CD4-positive, alpha-beta T cell (primary cell): ENCODE measurements around the gene CMSS1. TPM values are rescaled to one million over a fixed set of nuclear protein-coding genes. Genes with fewer than 3 reads are reported as not detected.

Source experiments
- ATAC-seq: fragments of 200-7000 bp; cut with Tn5 transposase; one replicate; pipeline ENCODE4 v1.10.0; 2022; ENCODE audit warnings: mild to moderate bottlenecking; ENCODE audit not compliant: poor library complexity
- CTCF ChIA-PET: fragments of 350-600 bp; sonication (Branson Sonifier 250); formaldehyde crosslinking; loops from one replicate; lab custom pipeline; 2021; ENCODE audit warnings: antibody characterized with exemption, inconsistent platforms; lab: Charles Lee
- POLR2A ChIA-PET: fragments of 350-600 bp; sonication (Branson Sonifier 250); formaldehyde crosslinking; loops from one replicate; lab custom pipeline; 2021; ENCODE audit warnings: antibody characterized with exemption, inconsistent platforms; lab: Charles Lee
- DNase-seq, 14 experiments: peaks; one replicate each; pipeline ENCODE4 v3.0.0-alpha.2; 2013 to 2020; ENCODE audit warnings: mixed read lengths in 2 of 14
- H3K27ac ChIP-seq, 2 donors: one replicate each; pipeline versions ENCODE4 v1.5.1 to v1.7.0; 2013; ENCODE audit warnings: low read length in 2 of 2, low read depth in 1 of 2, mild to moderate bottlenecking in 1 of 2
- H3K27me3 ChIP-seq, 2 experiments: 1 replicate in 1 of 2; 2 replicates in 1 of 2; pipeline versions ENCODE4 v1.6.1 to v1.7.0; 2013; ENCODE audit warnings: low read length in 2 of 2, control low read depth in 1 of 2, mild to moderate bottlenecking in 1 of 2, moderate library complexity in 1 of 2; ENCODE audit not compliant: insufficient read depth in 2 of 2, control insufficient read depth in 1 of 2
- H3K36me3 ChIP-seq: one replicate; pipeline ENCODE4 v1.6.1; 2013; ENCODE audit warnings: low read length, control low read depth; ENCODE audit not compliant: insufficient read depth
- H3K4me1 ChIP-seq: one replicate; pipeline ENCODE4 v1.6.1; 2013; ENCODE audit warnings: low read length, control low read depth; ENCODE audit not compliant: insufficient read depth
- H3K4me3 ChIP-seq: one replicate; pipeline ENCODE4 v1.5.1; 2013; ENCODE audit warnings: mild to moderate bottlenecking, low read length, moderate library complexity
- H3K9me3 ChIP-seq, 2 experiments: 1 replicate in 1 of 2; 2 replicates in 1 of 2; pipeline versions ENCODE4 v1.6.1 to v1.7.0; 2013; ENCODE audit warnings: low read length in 2 of 2, mild to moderate bottlenecking in 2 of 2, control low read depth in 1 of 2, moderate library complexity in 1 of 2; ENCODE audit not compliant: control insufficient read depth in 1 of 2, insufficient read depth in 1 of 2
- H3K27ac Mint-ChIP-seq: one replicate; pipeline ENCODE4 v1.8.0; 2020; ENCODE audit warnings: mixed read lengths
- H3K27me3 Mint-ChIP-seq: one replicate; pipeline ENCODE4 v1.8.0; 2021; ENCODE audit warnings: mixed read lengths
- H3K36me3 Mint-ChIP-seq: one replicate; pipeline ENCODE4 v1.8.0; 2021; ENCODE audit warnings: low read depth, mixed read lengths
- H3K4me1 Mint-ChIP-seq: one replicate; pipeline ENCODE4 v1.8.0; 2021; ENCODE audit warnings: low read depth, mixed read lengths
- H3K4me3 Mint-ChIP-seq: one replicate; pipeline ENCODE4 v1.8.0; 2020; ENCODE audit warnings: mild to moderate bottlenecking, mixed read lengths
- H3K9me3 Mint-ChIP-seq: one replicate; pipeline ENCODE4 v1.8.0; 2020; ENCODE audit warnings: mixed read lengths
- intact Hi-C, 2 experiments: fragments of 100-400 bp; cut with DNase I in 1 of 2; cut with micrococcal nuclease in 1 of 2; formaldehyde crosslinking; loops; one replicate each; pipeline versions ENCODE4 v1.15.1 to v1.9.0; 2023 to 2025; cut with DNase I, micrococcal nuclease
- total RNA-seq, 174 experiments: library from RNA in 2 of 174; stranded (reverse) in 2 of 174; gene quantifications; one replicate each; pipeline ENCODE4 v1.2.3 and lab custom pipeline; 2021 to 2026
- TF ChIP-seq, protein P1 (sequence below): fragments of 200-600 bp; IDR thresholded peaks from one replicate; pipeline ENCODE4 v1.8.0; 2022; ENCODE audit warnings: antibody characterized with exemption, mild to moderate bottlenecking

The CMSS1 gene
- total RNA-seq, 2 experiments from 2014 or later, result 12.2 TPM

DNA sequence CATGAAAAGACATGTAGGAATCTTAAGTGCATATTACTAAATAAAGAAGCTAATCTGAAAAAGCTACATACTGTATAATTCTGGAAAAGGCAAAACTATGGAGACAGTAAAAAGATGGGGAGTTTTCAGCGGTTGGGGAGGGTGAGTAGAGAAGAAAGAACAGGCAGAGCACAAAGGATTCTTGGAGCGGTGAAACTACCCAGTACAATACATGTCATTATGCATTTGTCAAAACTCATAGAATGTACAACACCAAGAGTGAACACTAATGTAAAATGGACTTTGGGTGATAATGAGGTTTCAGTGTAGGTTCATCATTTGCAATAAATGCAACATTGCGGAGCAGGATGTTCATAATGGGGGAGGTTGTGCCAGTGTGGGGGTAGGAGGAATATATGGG is 45.5 kb upstream of the CMSS1 start:
- Histone ChIP-seq H3K27me3 (no peaks in the 10 kb centered on the region), H3K4me1 (no peaks in the 10 kb centered on the region), H3K27ac (no peak overlapping the region), H3K9me3 (no peaks in the 10 kb centered on the region), H3K4me3 (no peak overlapping the region), H3K36me3 (no peaks in the 10 kb centered on the region)
- CTCF ChIA-PET, result no interaction called here
- no peak overlapping the region for H3K27ac Mint-ChIP-seq
- TF ChIP-seq, protein P1, sequence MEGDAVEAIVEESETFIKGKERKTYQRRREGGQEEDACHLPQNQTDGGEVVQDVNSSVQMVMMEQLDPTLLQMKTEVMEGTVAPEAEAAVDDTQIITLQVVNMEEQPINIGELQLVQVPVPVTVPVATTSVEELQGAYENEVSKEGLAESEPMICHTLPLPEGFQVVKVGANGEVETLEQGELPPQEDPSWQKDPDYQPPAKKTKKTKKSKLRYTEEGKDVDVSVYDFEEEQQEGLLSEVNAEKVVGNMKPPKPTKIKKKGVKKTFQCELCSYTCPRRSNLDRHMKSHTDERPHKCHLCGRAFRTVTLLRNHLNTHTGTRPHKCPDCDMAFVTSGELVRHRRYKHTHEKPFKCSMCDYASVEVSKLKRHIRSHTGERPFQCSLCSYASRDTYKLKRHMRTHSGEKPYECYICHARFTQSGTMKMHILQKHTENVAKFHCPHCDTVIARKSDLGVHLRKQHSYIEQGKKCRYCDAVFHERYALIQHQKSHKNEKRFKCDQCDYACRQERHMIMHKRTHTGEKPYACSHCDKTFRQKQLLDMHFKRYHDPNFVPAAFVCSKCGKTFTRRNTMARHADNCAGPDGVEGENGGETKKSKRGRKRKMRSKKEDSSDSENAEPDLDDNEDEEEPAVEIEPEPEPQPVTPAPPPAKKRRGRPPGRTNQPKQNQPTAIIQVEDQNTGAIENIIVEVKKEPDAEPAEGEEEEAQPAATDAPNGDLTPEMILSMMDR, result no peak
- no peaks in the 10 kb centered on the region for H3K36me3 Mint-ChIP-seq
- no peak for DNase-seq
- no peaks in the 10 kb centered on the region for H3K4me1 Mint-ChIP-seq
- ATAC-seq, result no peak
- peaks cover 17% of the 10 kb centered on the region for H3K27me3 Mint-ChIP-seq
- POLR2A ChIA-PET, result no interaction called here
- no peak overlapping the region for H3K4me3 Mint-ChIP-seq
- no peaks in the 10 kb centered on the region for H3K9me3 Mint-ChIP-seq
- intact Hi-C loops, result no loop called here

DNA sequence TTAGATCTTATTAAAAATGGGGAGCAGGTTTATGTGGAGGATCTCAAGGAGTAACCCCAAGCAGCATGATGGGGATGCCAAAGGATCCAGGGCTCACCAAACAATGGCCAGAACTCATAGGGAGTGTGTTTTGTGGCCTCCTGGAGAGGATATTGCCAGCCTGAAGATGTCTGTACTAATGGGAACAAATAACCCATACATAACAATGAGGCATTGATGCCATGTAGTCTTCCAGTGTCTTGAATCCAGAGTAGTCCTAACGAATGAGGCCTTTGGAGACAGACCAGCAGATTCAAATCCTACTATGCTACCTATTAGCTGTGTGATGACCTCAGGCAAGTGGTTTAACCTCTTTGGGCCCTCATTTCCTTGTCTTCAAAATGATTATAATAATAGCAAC is 45.0 kb upstream of the CMSS1 start:
- Histone ChIP-seq H3K4me1 (no peaks in the 10 kb centered on the region), H3K27ac (no peak overlapping the region), H3K27me3 (no peaks in the 10 kb centered on the region), H3K4me3 (no peak overlapping the region), H3K36me3 (no peaks in the 10 kb centered on the region), H3K9me3 (no peaks in the 10 kb centered on the region)
- Mint-ChIP-seq H3K4me3 (no peak overlapping the region), H3K27me3 (peaks cover 21% of the 10 kb centered on the region), H3K27ac (no peak overlapping the region), H3K9me3 (no peaks in the 10 kb centered on the region), H3K4me1 (no peaks in the 10 kb centered on the region), H3K36me3 (no peaks in the 10 kb centered on the region)
- ChIA-PET CTCF (no interaction called here), POLR2A (no interaction called here)
- no peak for ATAC-seq
- DNase-seq, result no peak
- TF ChIP-seq, protein P1, result no peak
- intact Hi-C loops, result no loop called here

DNA sequence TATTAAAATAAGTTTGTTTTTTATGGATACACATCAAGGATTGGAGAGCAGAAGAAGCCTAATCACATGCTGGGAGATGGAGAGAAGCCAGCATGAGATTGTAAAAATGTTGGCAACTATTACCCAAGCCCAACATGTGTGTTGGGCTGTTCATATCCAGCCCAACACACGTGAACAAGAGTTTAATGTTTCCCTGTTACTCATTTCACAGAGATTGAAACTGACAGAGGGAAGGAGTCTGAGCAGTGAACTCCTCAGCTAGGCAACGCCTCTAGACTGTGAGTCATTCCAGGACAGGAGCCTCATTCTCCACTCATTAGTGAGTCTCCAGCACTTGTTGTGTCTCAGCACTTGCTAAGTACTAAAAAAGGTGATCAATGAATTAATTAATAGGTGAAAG is 43.2 kb upstream of the CMSS1 start:
- no peak overlapping the region for H3K4me3 ChIP-seq
- H3K9me3 ChIP-seq, result no peaks in the 10 kb centered on the region
- ChIA-PET CTCF (no interaction called here), POLR2A (no interaction called here)
- Mint-ChIP-seq H3K9me3 (no peaks in the 10 kb centered on the region), H3K27me3 (peaks cover 36% of the 10 kb centered on the region), H3K27ac (no peak overlapping the region), H3K4me3 (no peak overlapping the region), H3K4me1 (no peaks in the 10 kb centered on the region), H3K36me3 (no peaks in the 10 kb centered on the region)
- H3K4me1 ChIP-seq, result no peaks in the 10 kb centered on the region
- intact Hi-C loops, result no loop called here
- ATAC-seq (no peak), DNase-seq (no peak)
- TF ChIP-seq, protein P1, result no peak
- no peaks in the 10 kb centered on the region for H3K27me3 ChIP-seq
- no peak overlapping the region for H3K27ac ChIP-seq
- H3K36me3 ChIP-seq, result no peaks in the 10 kb centered on the region
